ENCODE results near the gene DCPS. TPM values are rescaled to one million over a fixed set of nuclear protein-coding genes. Genes with fewer than 3 reads are reported as not detected.
"Not testable (repeated sequence)": the region's sequence is repeated elsewhere in the genome, so short reads cannot be mapped to it uniquely, and the experiment has no call there.

The DCPS gene
- 10 to 100 TPM; 10.5 to 16.3 (median 15.0) TPM for polyA plus RNA-seq (ENCODE audit: insufficient read length in 4 of 4)

GRCh38 chr11:126303623-126304456 lies at the start of gene DCPS:
TSS of gene DCPS (plus strand) at chr11:126304060. CDS start at chr11:126304081, 21 bp downstream.
- peak in 3 of 4 donors; percentile 76 to 85 (median 80) for DNase-seq (ENCODE audit: low read depth in 4 of 4, low spot score in 3 of 4)

GRCh38 chr11:126254819-126255218 lies 49.0 kb upstream of the DCPS start:
- DNase-seq (ENCODE audit: low read depth in 4 of 4, low spot score in 3 of 4): no peak

GRCh38 chr11:126255507-126255906 lies 48.4 kb upstream of the DCPS start:
- DNase-seq (ENCODE audit: low read depth in 4 of 4, low spot score in 3 of 4): not testable (repeated sequence)

GRCh38 chr11:126256216-126256615 lies 47.6 kb upstream of the DCPS start:
- no peak for DNase-seq (ENCODE audit: low read depth in 4 of 4, low spot score in 3 of 4)

GRCh38 chr11:126257144-126257543 lies 46.7 kb upstream of the DCPS start:
- no peak for DNase-seq (ENCODE audit: low read depth in 4 of 4, low spot score in 3 of 4)

- DNase-seq (ENCODE audit: low read depth in 4 of 4, low spot score in 3 of 4): no peak
Observed at GRCh38 chr11:126257764-126258163, 46.1 kb upstream of the DCPS start.

GRCh38 chr11:126262216-126262615 lies 41.6 kb upstream of the DCPS start:
- no peak for DNase-seq (ENCODE audit: low read depth in 4 of 4, low spot score in 3 of 4)

- DNase-seq (ENCODE audit: low read depth in 4 of 4, low spot score in 3 of 4): no peak
Observed at GRCh38 chr11:126263489-126263888, 40.4 kb upstream of the DCPS start.

- no peak for DNase-seq (ENCODE audit: low read depth in 4 of 4, low spot score in 3 of 4)
Observed at GRCh38 chr11:126265811-126266210, 38.0 kb upstream of the DCPS start.

GRCh38 chr11:126267650-126268049 lies 36.2 kb upstream of the DCPS start:
- DNase-seq (ENCODE audit: low read depth in 4 of 4, low spot score in 3 of 4): no peak

GRCh38 chr11:126268361-126268707 lies 35.5 kb upstream of the DCPS start:
- no peak for DNase-seq (ENCODE audit: low read depth in 4 of 4, low spot score in 3 of 4)

- DNase-seq (ENCODE audit: low read depth in 4 of 4, low spot score in 3 of 4): peak; percentile 93 to 97 (median 96)
Observed at GRCh38 chr11:126268708-126269579, 34.9 kb upstream of the DCPS start, which contains the start of the genes FOXRED1 and SRPRA. TSS of gene FOXRED1 (plus strand) at chr11:126269154. CDS start at chr11:126269207, 53 bp downstream. TSS of gene SRPRA (minus strand) at chr11:126268895. CDS start at chr11:126268804, 91 bp downstream.

- no peak for DNase-seq (ENCODE audit: low read depth in 4 of 4, low spot score in 3 of 4)
Observed at GRCh38 chr11:126277322-126277721, 26.5 kb upstream of the DCPS start.

GRCh38 chr11:126277780-126278179 lies 26.1 kb upstream of the DCPS start:
- DNase-seq (ENCODE audit: low read depth in 4 of 4, low spot score in 3 of 4): no peak

GRCh38 chr11:126279191-126279590 lies 24.7 kb upstream of the DCPS start:
- no peak for DNase-seq (ENCODE audit: low read depth in 4 of 4, low spot score in 3 of 4)

- DNase-seq (ENCODE audit: low read depth in 4 of 4, low spot score in 3 of 4): no peak
Observed at GRCh38 chr11:126280595-126280994, 23.3 kb upstream of the DCPS start.

- DNase-seq (ENCODE audit: low read depth in 4 of 4, low spot score in 3 of 4): no peak
Observed at GRCh38 chr11:126281245-126281644, 22.6 kb upstream of the DCPS start.

GRCh38 chr11:126281666-126282175 lies 22.1 kb upstream of the DCPS start:
- no peak for DNase-seq (ENCODE audit: low read depth in 4 of 4, low spot score in 3 of 4)

GRCh38 chr11:126282361-126282735 lies 21.5 kb upstream of the DCPS start:
- no peak for DNase-seq (ENCODE audit: low read depth in 4 of 4, low spot score in 3 of 4)

GRCh38 chr11:126282736-126283591 lies 20.9 kb upstream of the DCPS start, which contains the start of gene TIRAP:
TSS of gene TIRAP (plus strand) at chr11:126283093. CDS start at chr11:126290895, 7,802 bp downstream.
- DNase-seq (ENCODE audit: low read depth in 4 of 4, low spot score in 3 of 4): no peak
